ENCODE results near the gene TMEM174.

GRCh38 chr5:73172951-73173350, at the start of gene TMEM174:
- TF ChIP-seq CTCF (conservative IDR thresholded peaks at IDR 0.05 in 1 of 2, IDR thresholded peaks at IDR 0.05 in 1 of 2; ENCODE audit: low read depth in 1 of 2, low read length in 2 of 2): no peak
- no peak for TF ChIP-seq EZH2 (IDR thresholded peaks at IDR 0.05; ENCODE audit: low read length, missing control alignments)
